ENCODE data around the gene C10orf95. TPM values are rescaled to one million over a fixed set of nuclear protein-coding genes. Genes with fewer than 3 reads are reported as not detected.
"Not testable (repeated sequence)": the region's sequence is repeated elsewhere in the genome, so short reads cannot be mapped to it uniquely, and the experiment has no call there.

Gene C10orf95
- total and polyA plus RNA-seq, 9 donors, result 0.11 to 22.3 (median 0.56) TPM; not detected in 3

DNA sequence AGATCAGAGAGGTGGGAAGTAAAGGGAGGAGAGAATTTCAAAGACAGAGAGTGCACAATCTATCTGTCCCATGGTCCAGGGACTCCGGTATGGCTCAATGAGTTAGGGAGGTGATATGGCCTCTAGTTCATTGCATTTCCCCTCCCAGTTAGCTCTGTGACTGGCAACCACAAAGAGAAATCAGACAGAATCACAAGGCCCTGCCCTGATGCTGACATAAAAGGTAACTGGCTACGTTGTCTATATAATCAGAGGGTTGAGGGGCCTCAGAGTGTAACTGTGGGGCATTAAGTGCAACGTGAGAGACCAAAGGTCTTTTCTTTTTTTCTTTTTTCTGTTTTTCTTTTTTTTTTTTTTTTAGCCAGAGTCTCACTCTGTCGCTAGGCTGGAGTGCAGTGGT lies 7.3 kb upstream of the C10orf95 start:
- no peak for TF ChIP-seq EP300 (IDR thresholded peaks at IDR 0.05)
- TF ChIP-seq, protein P1, sequence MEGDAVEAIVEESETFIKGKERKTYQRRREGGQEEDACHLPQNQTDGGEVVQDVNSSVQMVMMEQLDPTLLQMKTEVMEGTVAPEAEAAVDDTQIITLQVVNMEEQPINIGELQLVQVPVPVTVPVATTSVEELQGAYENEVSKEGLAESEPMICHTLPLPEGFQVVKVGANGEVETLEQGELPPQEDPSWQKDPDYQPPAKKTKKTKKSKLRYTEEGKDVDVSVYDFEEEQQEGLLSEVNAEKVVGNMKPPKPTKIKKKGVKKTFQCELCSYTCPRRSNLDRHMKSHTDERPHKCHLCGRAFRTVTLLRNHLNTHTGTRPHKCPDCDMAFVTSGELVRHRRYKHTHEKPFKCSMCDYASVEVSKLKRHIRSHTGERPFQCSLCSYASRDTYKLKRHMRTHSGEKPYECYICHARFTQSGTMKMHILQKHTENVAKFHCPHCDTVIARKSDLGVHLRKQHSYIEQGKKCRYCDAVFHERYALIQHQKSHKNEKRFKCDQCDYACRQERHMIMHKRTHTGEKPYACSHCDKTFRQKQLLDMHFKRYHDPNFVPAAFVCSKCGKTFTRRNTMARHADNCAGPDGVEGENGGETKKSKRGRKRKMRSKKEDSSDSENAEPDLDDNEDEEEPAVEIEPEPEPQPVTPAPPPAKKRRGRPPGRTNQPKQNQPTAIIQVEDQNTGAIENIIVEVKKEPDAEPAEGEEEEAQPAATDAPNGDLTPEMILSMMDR (IDR thresholded peaks at IDR 0.05), result no peak
- no peak for TF ChIP-seq POLR2A (IDR thresholded peaks at IDR 0.05)
- H3K9me3 ChIP-seq, result no peaks in the 10 kb centered on the region
- 64 to 80% (median 76%) methylated on average over 4 of the region's 4 CpGs for WGBS, 3 donors
- intact Hi-C loops (cut with DNase I), result no loop called here
- no peaks in the 10 kb centered on the region for H3K36me3 ChIP-seq
- peaks cover 4% of the 10 kb centered on the region for H3K4me1 ChIP-seq (ENCODE audit: insufficient read depth)
- H3K4me3 ChIP-seq, result no peak overlapping the region
- no peaks in the 10 kb centered on the region for H3K27me3 ChIP-seq
- DNase-seq, result no peak
- H3K27ac ChIP-seq, result no peak overlapping the region

DNA sequence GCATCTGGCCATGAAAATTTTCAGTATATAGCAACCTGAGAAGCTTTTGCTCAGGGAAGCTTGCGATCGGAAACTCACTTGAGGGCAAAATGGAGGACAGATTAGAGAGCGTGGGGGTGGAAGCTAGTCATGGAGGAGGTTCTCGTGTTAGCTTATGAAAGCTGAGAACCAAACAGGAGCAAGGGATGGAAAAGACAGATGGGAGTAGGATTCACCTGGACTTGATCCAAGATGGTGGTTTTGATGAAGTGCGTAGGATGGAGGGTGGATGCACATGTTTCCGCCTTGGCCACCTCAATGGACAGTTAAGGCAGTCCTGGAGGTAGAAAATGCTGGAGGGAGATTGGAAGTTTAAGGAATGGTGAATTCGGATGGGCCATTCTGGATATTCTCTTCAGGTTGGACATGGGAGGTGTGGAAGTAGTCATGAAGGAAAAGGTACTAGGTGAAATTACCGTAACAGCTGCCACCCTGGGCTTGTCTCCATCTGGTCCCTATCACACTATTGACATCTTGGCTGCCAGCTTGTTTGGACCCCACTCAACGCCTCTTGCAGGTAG lies 6.3 kb upstream of the C10orf95 start:
- TF ChIP-seq EP300 (IDR thresholded peaks at IDR 0.05) (no peak), POLR2A (IDR thresholded peaks at IDR 0.05) (no peak)
- TF ChIP-seq, protein P1 (IDR thresholded peaks at IDR 0.05), result no peak
- H3K36me3 ChIP-seq, result no peaks in the 10 kb centered on the region
- 63 to 74% (median 67%) methylated on average over 9 of the region's 9 CpGs for WGBS, 3 donors
- intact Hi-C loops (cut with DNase I), result no loop called here
- no peaks in the 10 kb centered on the region for H3K27me3 ChIP-seq
- peaks cover 4% of the 10 kb centered on the region for H3K4me1 ChIP-seq (ENCODE audit: insufficient read depth)
- no peaks in the 10 kb centered on the region for H3K9me3 ChIP-seq
- H3K4me3 ChIP-seq, result no peak overlapping the region
- no peak for DNase-seq
- no peak overlapping the region for H3K27ac ChIP-seq

DNA sequence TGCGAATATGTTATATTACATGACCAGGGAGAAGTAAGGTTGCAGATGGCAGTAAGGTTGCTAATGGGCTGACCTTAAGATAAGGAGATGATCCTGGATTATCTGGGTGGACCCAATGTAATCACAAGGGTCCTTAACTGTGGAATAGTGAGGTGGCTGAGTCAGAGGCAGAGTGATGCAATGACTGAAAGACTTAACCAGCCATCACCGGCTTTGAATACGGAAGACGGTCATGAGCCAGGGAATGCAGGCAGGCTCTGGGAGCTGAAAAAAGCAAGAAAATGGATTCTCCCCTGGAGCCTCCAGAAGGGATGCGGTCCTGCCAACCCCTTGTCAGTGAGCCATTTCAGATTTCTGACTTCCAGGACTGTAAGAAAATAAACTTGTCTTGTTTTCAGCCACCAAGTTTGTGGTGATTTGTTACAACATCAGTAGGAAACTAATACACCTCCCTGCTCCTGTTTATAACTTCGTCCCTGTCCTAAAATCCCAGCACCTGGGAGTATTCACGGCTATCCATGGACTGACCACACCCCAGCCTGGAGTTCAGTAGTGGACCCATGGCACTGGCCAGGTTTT lies 4.6 kb upstream of the C10orf95 start:
- no peak for DNase-seq
- no peaks in the 10 kb centered on the region for H3K27me3 ChIP-seq
- TF ChIP-seq, protein P1 (IDR thresholded peaks at IDR 0.05), result no peak
- TF ChIP-seq EP300 (IDR thresholded peaks at IDR 0.05) (no peak), POLR2A (IDR thresholded peaks at IDR 0.05) (no peak)
- no peak overlapping the region for H3K27ac ChIP-seq
- no peak overlapping the region for H3K4me3 ChIP-seq
- no peaks in the 10 kb centered on the region for H3K9me3 ChIP-seq
- H3K4me1 ChIP-seq (ENCODE audit: insufficient read depth), result peaks cover 7% of the 10 kb centered on the region
- no peaks in the 10 kb centered on the region for H3K36me3 ChIP-seq
- WGBS, 3 donors, result 81 to 90% (median 85%) methylated on average over 7 of the region's 7 CpGs
- intact Hi-C loops (cut with DNase I), result no loop called here

DNA sequence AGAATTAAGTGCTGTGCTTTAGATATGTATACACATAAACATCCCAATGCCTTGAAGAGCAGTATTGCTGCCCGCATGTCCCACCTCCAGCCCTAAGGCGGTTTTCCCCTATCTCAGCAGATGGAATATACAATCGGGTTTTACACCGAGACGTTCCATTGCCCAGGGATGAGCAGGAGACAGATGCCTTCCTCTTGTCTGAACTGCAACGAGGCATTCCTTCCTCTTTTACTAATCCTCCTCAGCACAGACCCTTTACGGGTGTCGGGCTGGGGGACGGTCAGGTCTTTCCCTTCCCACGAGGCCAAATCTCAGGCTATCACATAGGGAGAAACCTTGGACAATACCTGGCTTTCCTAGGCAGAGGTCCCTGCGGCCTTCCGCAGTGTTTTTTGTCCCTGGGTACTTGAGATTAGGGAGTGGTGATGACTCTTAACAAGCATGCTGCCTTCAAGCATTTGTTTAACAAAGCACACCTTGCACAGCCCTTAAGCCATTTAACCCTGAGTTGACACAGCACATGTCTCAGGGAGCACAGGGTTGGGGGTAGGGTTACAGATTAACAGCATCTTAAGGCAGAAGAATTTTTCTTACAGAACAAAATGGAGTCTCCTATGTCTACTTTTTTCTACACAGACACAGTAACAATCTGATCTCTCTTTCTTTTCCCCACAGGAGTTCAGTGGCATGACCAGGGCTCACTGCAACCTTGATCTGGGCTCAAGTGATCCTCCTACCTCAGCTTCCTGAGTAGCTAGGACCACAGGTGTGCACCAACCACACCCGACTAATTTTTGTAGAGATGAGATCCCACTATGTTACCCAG lies 3.5 kb upstream of the C10orf95 start:
- H3K27ac ChIP-seq; H3K27me3 ChIP-seq; intact Hi-C loops (cut with DNase I); H3K36me3 ChIP-seq; DNase-seq; H3K4me3 ChIP-seq; H3K4me1 ChIP-seq (ENCODE audit: insufficient read depth); H3K9me3 ChIP-seq: not testable (repeated sequence)
- 72 to 80% (median 76%) methylated on average over 13 of the region's 13 CpGs for WGBS, 3 donors

DNA sequence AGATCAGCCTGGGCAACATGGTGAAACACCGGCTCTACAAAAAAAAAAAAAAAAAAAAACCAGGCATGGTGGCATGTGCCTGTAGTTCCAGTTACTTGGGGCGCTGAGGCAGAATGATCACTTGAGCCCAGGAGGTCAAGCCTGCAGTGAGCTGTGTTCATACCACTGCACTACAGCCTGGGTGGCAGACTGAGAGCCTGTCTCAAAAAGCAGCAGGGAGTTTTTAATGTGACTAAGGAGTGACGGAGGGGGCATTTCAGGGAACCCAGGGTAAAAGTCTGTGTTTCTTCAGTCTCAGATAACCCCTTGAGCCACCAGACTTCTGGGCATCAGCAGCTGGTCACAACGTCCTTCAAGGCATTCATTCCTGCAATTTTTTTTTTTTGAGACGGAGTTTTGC lies 2.2 kb upstream of the C10orf95 start:
- no peak overlapping the region for H3K27ac ChIP-seq
- 70 to 81% (median 72%) methylated on average over 5 of the region's 5 CpGs for WGBS, 3 donors

More for the DNA sequence above, 2.2 kb upstream of the C10orf95 start:
- TF ChIP-seq, protein P1 (IDR thresholded peaks at IDR 0.05), result no peak
- no peak for TF ChIP-seq EP300 (IDR thresholded peaks at IDR 0.05)
- TF ChIP-seq POLR2A (IDR thresholded peaks at IDR 0.05), result no peak
- Histone ChIP-seq H3K4me3 (no peak overlapping the region), H3K4me1 (ENCODE audit: insufficient read depth) (peaks cover 2% of the 10 kb centered on the region), H3K27me3 (no peaks in the 10 kb centered on the region), H3K36me3 (no peaks in the 10 kb centered on the region), H3K9me3 (no peaks in the 10 kb centered on the region)
- DNase-seq, result no peak
- intact Hi-C loops (cut with DNase I), result no loop called here

All from ovary (tissue), 9 donors.